Psoas muscle (tissue), 8 donors: ENCODE data around the gene OR4N5. TPM values are rescaled to one million over a fixed set of nuclear protein-coding genes. Genes with fewer than 3 reads are reported as not detected.
"Not testable (repeated sequence)": the region's sequence is repeated elsewhere in the genome, so short reads cannot be mapped to it uniquely, and the experiment has no call there.

Experiments used
- ATAC-seq, 4 donors: fragments of 200-7000 bp; cut with Tn5 transposase; one replicate each; pipeline ENCODE4 v1.9.1; 2020; ENCODE audit warnings: moderate library complexity in 3 of 4, mild to moderate bottlenecking in 2 of 4
- DNase-seq, 2 donors: peaks; one replicate each; pipeline ENCODE4 v3.0.0-alpha.2; 2020
- H3K27ac ChIP-seq: fragments of 200-600 bp; one replicate; pipeline ENCODE4 v1.8.0; 2022
- H3K27me3 ChIP-seq, 3 donors: fragments of 200-600 bp in 1 of 3; one replicate each; pipeline versions ENCODE4 v1.6.1 to v1.8.0; 2013 to 2022; ENCODE audit warnings: low read length in 2 of 3, mild to moderate bottlenecking in 2 of 3, moderate library complexity in 1 of 3; ENCODE audit not compliant: insufficient read depth in 3 of 3
- H3K36me3 ChIP-seq, 2 donors: fragments of 200-600 bp in 1 of 2; one replicate each; pipeline versions ENCODE4 v1.6.1 to v1.8.0; 2013 to 2022; ENCODE audit warnings: low read depth in 1 of 2, mild to moderate bottlenecking in 1 of 2, moderate library complexity in 1 of 2; ENCODE audit not compliant: insufficient read depth in 1 of 2
- H3K4me1 ChIP-seq: fragments of 200-600 bp; one replicate; pipeline ENCODE4 v1.8.0; 2022
- H3K4me3 ChIP-seq: fragments of 200-600 bp; one replicate; pipeline ENCODE4 v1.8.0; 2022; ENCODE audit warnings: mild to moderate bottlenecking
- H3K9me3 ChIP-seq: fragments of 200-600 bp; one replicate; pipeline ENCODE4 v1.8.0; 2022
- WGBS, 3 donors: extraction: QIAGEN DNeasy Blood & Tissue Kit; methylation state at CpG; one replicate each; pipeline versions ENCODE4 v1.1.6 to v1.1.7; 2013; 5-methylcytosine and 5-hydroxymethylcytosine counted together
- intact Hi-C, 2 donors: fragments of 100-400 bp; cut with DNase I; formaldehyde crosslinking; loops; one replicate each; pipeline versions ENCODE4 v1.11.0 to v1.14.2; 2022
- long read RNA-seq, 2 donors: library from polyadenylated mRNA; unstranded; transcript quantifications; one replicate each; pipeline ENCODE4 v2.0.0, GENCODE V29; 2021
- polyA plus RNA-seq, 3 donors: library from polyadenylated mRNA; stranded (reverse); fragments of 200-250 nt; gene quantifications; one replicate each; pipeline ENCODE4 v1.2.3, GENCODE V29; 2013
- total RNA-seq, 4 donors: library from RNA; stranded (reverse); fragmentation: NEBNext Ultra II Directional in 2 of 4; extraction: Animal tissue kit (Norgen Biotek cat#: 25700) in 2 of 4; gene quantifications; one replicate each; pipeline versions ENCODE4 v1.2.1 to v1.2.4, GENCODE V29; 2021 to 2023
- TF ChIP-seq, protein P1 (sequence below): fragments of 200-600 bp; IDR thresholded peaks from one replicate; pipeline ENCODE4 v1.8.0; 2022; ENCODE audit warnings: antibody characterized with exemption
- donor health status: healthy with polysubstance abuse.
- donor health status: DM: no; HTN: no; CAD: no; lungs with moderate emphysema.
- donor health status: Bipolar disorder and iron deficiency.
- donor health status: healthy.
- donor health status: DM: yes; HTN: yes; CAD: no.
- donor health status: DM: no; HTN: no; CAD: no.
- donor health status: DM: no; HTN: no; CAD: no.
- donor health status: DM: yes; HTN: yes; CAD: no.

OR4N5 gene
- not detected for total RNA-seq
- polyA plus RNA-seq = not detected
- long read RNA-seq, donor 1 = 0 reads
- long read RNA-seq, donor 2 = 0 reads

DNA sequence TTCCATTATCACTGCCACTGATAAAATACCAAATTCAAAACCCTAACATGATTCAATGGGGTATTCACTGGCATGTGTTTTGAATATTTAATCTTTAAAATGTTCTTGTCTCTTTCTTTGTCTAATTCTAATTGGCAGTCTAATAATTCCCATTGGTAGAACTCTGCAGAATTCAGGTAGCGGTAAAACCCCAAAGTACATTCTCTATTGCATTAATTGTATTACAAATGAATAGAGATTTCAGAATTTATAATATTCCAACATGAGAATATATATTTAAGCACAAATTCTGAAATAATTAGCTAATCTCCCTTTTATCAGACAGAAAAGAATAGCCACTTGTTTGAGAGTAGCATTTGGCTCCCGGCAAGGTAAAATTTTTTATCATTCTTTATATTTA lies at the start of gene OR4N5:
Gene OR4N5 (plus strand): TSS at position 301 of the 400 bp plus-strand sequence. CDS start 4,916 bp downstream, outside the sequence.
- Histone ChIP-seq H3K27ac (no peak within 1 kb of the TSS), H3K4me1 (no peaks in the 10 kb centered on the region), H3K9me3 (no peaks in the 10 kb centered on the region), H3K27me3 (no peaks in the 10 kb centered on the region), H3K36me3 (no peaks in the 10 kb centered on the region), H3K4me3 (no peak within 1 kb of the TSS)
- intact Hi-C loops = no loop called here
- ATAC-seq = no peak
- TF ChIP-seq, protein P1, sequence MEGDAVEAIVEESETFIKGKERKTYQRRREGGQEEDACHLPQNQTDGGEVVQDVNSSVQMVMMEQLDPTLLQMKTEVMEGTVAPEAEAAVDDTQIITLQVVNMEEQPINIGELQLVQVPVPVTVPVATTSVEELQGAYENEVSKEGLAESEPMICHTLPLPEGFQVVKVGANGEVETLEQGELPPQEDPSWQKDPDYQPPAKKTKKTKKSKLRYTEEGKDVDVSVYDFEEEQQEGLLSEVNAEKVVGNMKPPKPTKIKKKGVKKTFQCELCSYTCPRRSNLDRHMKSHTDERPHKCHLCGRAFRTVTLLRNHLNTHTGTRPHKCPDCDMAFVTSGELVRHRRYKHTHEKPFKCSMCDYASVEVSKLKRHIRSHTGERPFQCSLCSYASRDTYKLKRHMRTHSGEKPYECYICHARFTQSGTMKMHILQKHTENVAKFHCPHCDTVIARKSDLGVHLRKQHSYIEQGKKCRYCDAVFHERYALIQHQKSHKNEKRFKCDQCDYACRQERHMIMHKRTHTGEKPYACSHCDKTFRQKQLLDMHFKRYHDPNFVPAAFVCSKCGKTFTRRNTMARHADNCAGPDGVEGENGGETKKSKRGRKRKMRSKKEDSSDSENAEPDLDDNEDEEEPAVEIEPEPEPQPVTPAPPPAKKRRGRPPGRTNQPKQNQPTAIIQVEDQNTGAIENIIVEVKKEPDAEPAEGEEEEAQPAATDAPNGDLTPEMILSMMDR = no peak
- DNase-seq = no peak
- WGBS, 3 donors = 82 to 88% (median 85%) methylated on average over 2 of the region's 2 CpGs

- Histone ChIP-seq H3K4me1 (no peaks in the 10 kb centered on the region), H3K36me3 (no peaks in the 10 kb centered on the region), H3K4me3 (no peak overlapping the region), H3K9me3 (no peaks in the 10 kb centered on the region), H3K27me3 (no peaks in the 10 kb centered on the region), H3K27ac (no peak overlapping the region)
- intact Hi-C loops = no loop called here
- DNase-seq (no peak), ATAC-seq (no peak)
- 16 to 41% (median 39%) methylated on average over 4 of the region's 4 CpGs for WGBS, 3 donors
- TF ChIP-seq, protein P1 = no peak
These were observed 46.6 kb upstream of the OR4N5 start for GRCh38 chr14:20092050-20092449.

GRCh38 chr14:20093442-20093841 lies 45.2 kb upstream of the OR4N5 start:
- no peaks in the 10 kb centered on the region for H3K36me3 ChIP-seq
- H3K4me3 ChIP-seq = no peak overlapping the region
- DNase-seq (no peak), ATAC-seq (no peak)
- H3K27ac ChIP-seq = no peak overlapping the region
- H3K4me1 ChIP-seq = no peaks in the 10 kb centered on the region
- no peaks in the 10 kb centered on the region for H3K27me3 ChIP-seq
- WGBS, 3 donors = 21 to 22% (median 22%) methylated on average over 4 of the region's 4 CpGs
- TF ChIP-seq, protein P1 = no peak
- no peaks in the 10 kb centered on the region for H3K9me3 ChIP-seq
- intact Hi-C loops = no loop called here

DNA sequence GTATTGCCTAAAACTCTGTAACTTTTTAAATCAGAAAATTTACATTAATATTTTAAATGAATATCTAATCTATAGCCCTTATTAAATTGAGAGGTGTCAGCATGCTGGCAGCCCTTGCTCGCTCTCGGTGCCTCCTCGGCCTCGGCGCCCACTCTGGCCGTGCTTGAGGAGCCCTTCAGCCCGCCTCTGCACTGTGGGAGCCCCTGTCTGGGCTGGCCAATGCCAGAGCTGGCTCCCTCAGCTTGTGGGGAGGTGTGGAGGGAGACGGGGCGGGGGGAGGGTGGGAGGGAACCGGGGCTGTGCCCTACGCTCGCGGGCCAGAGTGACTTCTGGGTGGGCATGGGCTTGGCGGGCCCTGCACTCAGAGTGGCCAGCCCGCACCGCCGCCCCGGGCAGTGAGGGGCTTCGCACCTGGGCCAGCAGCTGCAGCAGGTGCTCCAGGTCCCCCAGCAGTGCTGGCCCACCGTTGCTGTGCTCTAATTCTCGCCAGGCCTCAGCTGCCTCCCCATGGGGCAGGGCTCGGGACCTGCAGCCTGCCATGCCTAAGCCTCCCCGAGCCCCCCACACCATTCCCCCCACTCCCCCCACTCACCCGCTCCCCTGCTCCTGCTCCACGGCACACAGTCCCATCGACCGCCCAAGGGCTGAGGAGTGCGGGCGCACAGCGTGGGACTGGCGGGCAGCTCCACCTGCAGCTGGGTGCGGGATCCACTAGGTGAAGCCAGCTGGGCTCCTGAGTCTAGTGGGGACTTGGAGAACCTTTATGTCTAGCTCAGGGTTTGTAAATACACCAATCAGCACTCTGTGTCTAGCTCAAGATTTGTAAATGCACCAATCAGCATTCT lies 39.5 kb upstream of the OR4N5 start:
- DNase-seq, ATAC-seq, H3K9me3 ChIP-seq, H3K27me3 ChIP-seq, H3K4me1 ChIP-seq, H3K36me3 ChIP-seq, intact Hi-C loops, H3K4me3 ChIP-seq, H3K27ac ChIP-seq: not testable (repeated sequence)
- 82 to 86% (median 85%) methylated on average over 21 to 32 of the region's 32 CpGs for WGBS, 3 donors

GRCh38 chr14:20110438-20110837 lies 28.2 kb upstream of the OR4N5 start, which contains the start of gene OR4K17:
Gene OR4K17, plus strand, starts transcription at chr14:20110739. Its CDS starts 6,761 bp downstream, at chr14:20117500.
- Histone ChIP-seq H3K4me3 (no peak within 1 kb of the TSS), H3K36me3 (no peaks in the 10 kb centered on the region), H3K27ac (no peak within 1 kb of the TSS), H3K9me3 (no peaks in the 10 kb centered on the region), H3K4me1 (no peaks in the 10 kb centered on the region), H3K27me3 (no peaks in the 10 kb centered on the region)
- WGBS, 3 donors = 38 to 53% (median 50%) methylated on average over 3 of the region's 3 CpGs
- DNase-seq (no peak), ATAC-seq (no peak)
- intact Hi-C loops = no loop called here
- TF ChIP-seq, protein P1 = no peak
